ENCODE results near the gene ATF7. TPM values are rescaled to one million over a fixed set of nuclear protein-coding genes. Genes with fewer than 3 reads are reported as not detected.

Gene ATF7
- polyA plus RNA-seq, 1 donor, result 32.4 TPM

GRCh38 chr12:53476769-53477209 lies 149.4 kb downstream of the ATF7 start:
- no peak for DNase-seq
- no CpG with 5 or more reads among the region's 2 CpGs for WGBS (ENCODE audit: insufficient coverage, low lambda C conversion rate)
- H3K27ac ChIP-seq (ENCODE audit: low read length), result no peak overlapping the region
- H3K27me3 ChIP-seq (ENCODE audit: control insufficient read depth, insufficient read depth, low read length), result no peaks in the 10 kb centered on the region
- peaks cover 92% of the 10 kb centered on the region for H3K36me3 ChIP-seq (ENCODE audit: control insufficient read depth, insufficient read depth, low read length)
- H3K4me3 ChIP-seq (ENCODE audit: low read length), result no peak overlapping the region
- peaks cover 5% of the 10 kb centered on the region for H3K4me1 ChIP-seq (ENCODE audit: control insufficient read depth, insufficient read depth, low read length)
- H3K9me3 ChIP-seq (ENCODE audit: control insufficient read depth, low read depth, low read length), result no peaks in the 10 kb centered on the region

- WGBS (ENCODE audit: insufficient coverage, low lambda C conversion rate), result 55% methylated on average over 4 of the region's 13 CpGs
- Histone ChIP-seq H3K9me3 (ENCODE audit: control insufficient read depth, low read depth, low read length) (no peaks in the 10 kb centered on the region), H3K27ac (ENCODE audit: low read length) (no peak overlapping the region), H3K4me1 (ENCODE audit: control insufficient read depth, insufficient read depth, low read length) (peaks cover 5% of the 10 kb centered on the region), H3K4me3 (ENCODE audit: low read length) (no peak overlapping the region), H3K36me3 (ENCODE audit: control insufficient read depth, insufficient read depth, low read length) (peaks cover 91% of the 10 kb centered on the region), H3K27me3 (ENCODE audit: control insufficient read depth, insufficient read depth, low read length) (no peaks in the 10 kb centered on the region)
- no peak for DNase-seq
Measured at GRCh38 chr12:53474819-53475218, 151.4 kb downstream of the ATF7 start.

GRCh38 chr12:53474077-53474476 lies 152.1 kb downstream of the ATF7 start:
- Histone ChIP-seq H3K4me1 (ENCODE audit: control insufficient read depth, insufficient read depth, low read length) (peaks cover 5% of the 10 kb centered on the region), H3K9me3 (ENCODE audit: control insufficient read depth, low read depth, low read length) (no peaks in the 10 kb centered on the region), H3K27ac (ENCODE audit: low read length) (no peak overlapping the region), H3K4me3 (ENCODE audit: low read length) (no peak overlapping the region), H3K36me3 (ENCODE audit: control insufficient read depth, insufficient read depth, low read length) (peaks cover 93% of the 10 kb centered on the region), H3K27me3 (ENCODE audit: control insufficient read depth, insufficient read depth, low read length) (no peaks in the 10 kb centered on the region)
- DNase-seq, result no peak
- WGBS (ENCODE audit: insufficient coverage, low lambda C conversion rate), result no CpG with 5 or more reads among the region's 2 CpGs

- no peak overlapping the region for H3K27ac ChIP-seq (ENCODE audit: low read length)
- H3K36me3 ChIP-seq (ENCODE audit: control insufficient read depth, insufficient read depth, low read length), result peaks cover 94% of the 10 kb centered on the region
- peaks cover 5% of the 10 kb centered on the region for H3K4me1 ChIP-seq (ENCODE audit: control insufficient read depth, insufficient read depth, low read length)
- H3K27me3 ChIP-seq (ENCODE audit: control insufficient read depth, insufficient read depth, low read length), result no peaks in the 10 kb centered on the region
- WGBS (ENCODE audit: insufficient coverage, low lambda C conversion rate), result no CpG with 5 or more reads among the region's 1 CpG
- DNase-seq, result no peak
- H3K4me3 ChIP-seq (ENCODE audit: low read length), result no peak overlapping the region
- no peaks in the 10 kb centered on the region for H3K9me3 ChIP-seq (ENCODE audit: control insufficient read depth, low read depth, low read length)
Measured at GRCh38 chr12:53472056-53472582, 154.1 kb downstream of the ATF7 start.

GRCh38 chr12:53468282-53468681 lies 157.9 kb downstream of the ATF7 start:
- H3K27ac ChIP-seq (ENCODE audit: low read length), result no peak overlapping the region
- no peak for DNase-seq
- no peaks in the 10 kb centered on the region for H3K27me3 ChIP-seq (ENCODE audit: control insufficient read depth, insufficient read depth, low read length)
- H3K4me1 ChIP-seq (ENCODE audit: control insufficient read depth, insufficient read depth, low read length), result no peaks in the 10 kb centered on the region
- H3K9me3 ChIP-seq (ENCODE audit: control insufficient read depth, low read depth, low read length), result no peaks in the 10 kb centered on the region
- no CpG with 5 or more reads among the region's 1 CpG for WGBS (ENCODE audit: insufficient coverage, low lambda C conversion rate)
- peaks cover 94% of the 10 kb centered on the region for H3K36me3 ChIP-seq (ENCODE audit: control insufficient read depth, insufficient read depth, low read length)
- no peak overlapping the region for H3K4me3 ChIP-seq (ENCODE audit: low read length)

GRCh38 chr12:53467880-53468279 lies 158.3 kb downstream of the ATF7 start:
- no peak for DNase-seq
- H3K4me1 ChIP-seq (ENCODE audit: control insufficient read depth, insufficient read depth, low read length), result no peaks in the 10 kb centered on the region
- H3K4me3 ChIP-seq (ENCODE audit: low read length), result no peak overlapping the region
- no peaks in the 10 kb centered on the region for H3K27me3 ChIP-seq (ENCODE audit: control insufficient read depth, insufficient read depth, low read length)
- no CpG with 5 or more reads among the region's 2 CpGs for WGBS (ENCODE audit: insufficient coverage, low lambda C conversion rate)
- H3K9me3 ChIP-seq (ENCODE audit: control insufficient read depth, low read depth, low read length), result no peaks in the 10 kb centered on the region
- H3K36me3 ChIP-seq (ENCODE audit: control insufficient read depth, insufficient read depth, low read length), result peaks cover 96% of the 10 kb centered on the region
- H3K27ac ChIP-seq (ENCODE audit: low read length), result no peak overlapping the region

GRCh38 chr12:53467082-53467481 lies 159.1 kb downstream of the ATF7 start:
- H3K9me3 ChIP-seq (ENCODE audit: control insufficient read depth, low read depth, low read length), result no peaks in the 10 kb centered on the region
- peaks cover 96% of the 10 kb centered on the region for H3K36me3 ChIP-seq (ENCODE audit: control insufficient read depth, insufficient read depth, low read length)
- H3K27me3 ChIP-seq (ENCODE audit: control insufficient read depth, insufficient read depth, low read length), result no peaks in the 10 kb centered on the region
- H3K27ac ChIP-seq (ENCODE audit: low read length), result no peak overlapping the region
- no peak overlapping the region for H3K4me3 ChIP-seq (ENCODE audit: low read length)
- DNase-seq, result no peak
- no peaks in the 10 kb centered on the region for H3K4me1 ChIP-seq (ENCODE audit: control insufficient read depth, insufficient read depth, low read length)
- WGBS (ENCODE audit: insufficient coverage, low lambda C conversion rate), result no CpG with 5 or more reads among the region's 5 CpGs

- no peak for DNase-seq
- Histone ChIP-seq H3K4me3 (ENCODE audit: low read length) (no peak overlapping the region), H3K36me3 (ENCODE audit: control insufficient read depth, insufficient read depth, low read length) (peaks cover 95% of the 10 kb centered on the region), H3K27ac (ENCODE audit: low read length) (no peak overlapping the region), H3K4me1 (ENCODE audit: control insufficient read depth, insufficient read depth, low read length) (no peaks in the 10 kb centered on the region), H3K9me3 (ENCODE audit: control insufficient read depth, low read depth, low read length) (no peaks in the 10 kb centered on the region), H3K27me3 (ENCODE audit: control insufficient read depth, insufficient read depth, low read length) (no peaks in the 10 kb centered on the region)
- WGBS (ENCODE audit: insufficient coverage, low lambda C conversion rate), result 100% methylated on average over 1 of the region's 4 CpGs
Measured at GRCh38 chr12:53466640-53467039, 159.5 kb downstream of the ATF7 start.

- Histone ChIP-seq H3K27ac (ENCODE audit: low read length) (no peak overlapping the region), H3K4me1 (ENCODE audit: control insufficient read depth, insufficient read depth, low read length) (no peaks in the 10 kb centered on the region)
Measured at GRCh38 chr12:53465679-53466078, 160.5 kb downstream of the ATF7 start.

GRCh38 chr12:53464685-53465418 lies 161.3 kb downstream of the ATF7 start:
- WGBS (ENCODE audit: insufficient coverage, low lambda C conversion rate), result 75% methylated on average over 3 of the region's 11 CpGs
- Histone ChIP-seq H3K27ac (ENCODE audit: low read length) (no peak overlapping the region), H3K9me3 (ENCODE audit: control insufficient read depth, low read depth, low read length) (no peaks in the 10 kb centered on the region), H3K4me1 (ENCODE audit: control insufficient read depth, insufficient read depth, low read length) (no peaks in the 10 kb centered on the region), H3K4me3 (ENCODE audit: low read length) (no peak overlapping the region), H3K36me3 (ENCODE audit: control insufficient read depth, insufficient read depth, low read length) (peaks cover 96% of the 10 kb centered on the region), H3K27me3 (ENCODE audit: control insufficient read depth, insufficient read depth, low read length) (no peaks in the 10 kb centered on the region)
- no peak for DNase-seq

More at GRCh38 chr12:53465679-53466078, 160.5 kb downstream of the ATF7 start:
- WGBS (ENCODE audit: insufficient coverage, low lambda C conversion rate), result no CpG with 5 or more reads among the region's 2 CpGs
- H3K36me3 ChIP-seq (ENCODE audit: control insufficient read depth, insufficient read depth, low read length), result peaks cover 96% of the 10 kb centered on the region
- no peak overlapping the region for H3K4me3 ChIP-seq (ENCODE audit: low read length)
- no peak for DNase-seq
- no peaks in the 10 kb centered on the region for H3K9me3 ChIP-seq (ENCODE audit: control insufficient read depth, low read depth, low read length)
- H3K27me3 ChIP-seq (ENCODE audit: control insufficient read depth, insufficient read depth, low read length), result no peaks in the 10 kb centered on the region
